ENCODE measurements around the gene BEST2.
A peak's percentile ranks its signal among the peaks of the same experiment; 100 is the strongest.

DNA sequence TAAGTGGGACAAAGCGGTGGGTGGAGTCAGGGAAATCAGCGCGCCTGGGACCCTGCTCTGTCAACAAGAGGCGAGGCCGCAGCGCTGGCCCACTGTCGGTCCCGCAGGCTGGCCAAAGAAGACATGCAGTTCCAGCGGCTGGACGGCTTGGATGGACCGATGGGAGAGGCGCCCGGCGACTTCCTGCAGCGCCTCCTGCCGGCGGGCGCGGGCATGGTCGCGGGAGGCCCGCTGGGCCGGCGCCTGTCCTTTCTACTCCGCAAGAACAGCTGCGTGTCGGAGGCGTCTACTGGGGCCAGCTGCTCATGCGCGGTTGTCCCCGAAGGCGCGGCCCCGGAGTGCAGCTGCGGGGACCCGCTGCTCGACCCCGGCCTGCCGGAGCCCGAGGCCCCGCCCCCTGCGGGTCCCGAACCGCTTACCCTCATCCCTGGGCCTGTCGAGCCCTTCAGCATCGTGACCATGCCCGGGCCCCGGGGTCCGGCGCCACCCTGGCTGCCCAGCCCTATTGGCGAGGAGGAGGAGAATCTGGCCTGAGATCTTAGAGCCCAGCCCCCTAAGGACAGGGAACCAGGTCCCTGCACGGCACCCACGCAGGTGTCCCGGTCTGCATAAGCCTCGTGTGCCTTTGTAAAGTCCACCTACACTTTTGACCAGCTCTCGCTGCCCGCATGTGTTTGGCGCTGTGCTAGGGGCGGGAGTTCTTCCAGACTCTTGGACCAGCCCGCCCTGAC is 6.1 kb downstream of the BEST2 start:
- TF ChIP-seq CTCF (IDR thresholded peaks at IDR 0.05) (peak; percentile 78 to 98 (median 92)), POLR2A (IDR thresholded peaks at IDR 0.05) (no peak)

Measured in heart left ventricle (tissue), 13 donors.